Measurements from ENCODE around the gene BRCA1.

DNA sequence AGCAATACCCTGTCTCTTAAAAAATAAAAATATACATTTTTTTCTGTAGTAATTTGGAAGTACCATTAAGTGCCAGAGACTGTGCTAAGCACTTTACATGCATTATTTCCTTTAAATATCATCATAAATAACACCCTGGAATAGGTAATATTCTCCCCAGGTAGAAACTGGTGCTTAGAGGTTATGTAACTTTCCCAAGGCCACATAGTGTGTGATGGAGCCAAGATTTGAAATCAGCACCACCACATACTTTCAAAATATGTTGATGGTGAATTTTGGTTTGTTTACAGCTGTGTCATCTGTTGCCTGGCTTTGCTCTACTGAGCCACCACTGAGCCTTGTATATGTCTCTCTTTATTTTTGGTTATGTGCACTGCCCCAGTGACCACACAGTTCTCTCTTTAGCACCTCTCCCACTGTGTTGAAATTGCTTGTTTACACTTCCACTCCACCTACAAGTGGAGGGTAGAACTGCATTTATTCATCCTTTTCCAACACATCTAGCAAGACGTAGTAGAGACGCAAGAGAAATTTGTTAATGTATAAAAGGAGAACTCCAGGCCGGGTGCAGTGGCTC is 26.8 kb upstream of the BRCA1 start:
- TF ChIP-seq TP53 (CRISPR knock-in tag; IDR thresholded peaks at IDR 0.05) (no peak), CEBPB (IDR thresholded peaks at IDR 0.05) (no peak), CTCF (IDR thresholded peaks at IDR 0.05) (no peak)
